H1 (cell line): Measurements from ENCODE around the gene ERGIC3. TPM values are rescaled to one million over a fixed set of nuclear protein-coding genes. Genes with fewer than 3 reads are reported as not detected.

Source experiments
- ATF2 ChIP-seq: IDR thresholded peaks from 2 replicates; pipeline ENCODE4 v1.6.1; 2012; ENCODE audit warnings: low read length, inconsistent platforms
- polyA plus RNA-seq, 7 experiments: library from polyadenylated mRNA; depleted of rRNA in 3 of 7; stranded (reverse) in 5 of 7; unstranded in 2 of 7; fragments of >200 nt in 5 of 7; fragments of 200-250 nt in 2 of 7; gene quantifications; 1 replicate in 5 of 7; 2 replicates in 1 of 7; 4 replicates in 1 of 7; pipeline versions ENCODE4 v1.2.1 to v1.2.3, GENCODE V29; 2011 to 2013; ENCODE audit warnings: missing spikeins in 2 of 7, mixed read lengths in 2 of 7
- total RNA-seq: library from RNA; stranded (reverse); fragmentation: NEBNext Ultra II Directional; extraction: Animal tissue kit (Norgen Biotek cat#: 25700); gene quantifications from 2 replicates; pipeline ENCODE4 v1.2.1, GENCODE V29; 2021

ERGIC3 gene
- total and polyA plus RNA-seq, 2 of the 8 experiments (the other 6 are each of a cell fraction or from before 2014, with no cell fraction given), result 178 to 341 TPM

GRCh38 chr20:35523298-35523888, 18.5 kb upstream of the ERGIC3 start (continued):
- no peak for TF ChIP-seq ATF2
